ENCODE data around the gene ZKSCAN3.
A peak's percentile ranks its signal among the peaks of the same experiment; 100 is the strongest.
"Not testable (repeated sequence)": the region's sequence is repeated elsewhere in the genome, so short reads cannot be mapped to it uniquely, and the experiment has no call there.

ZKSCAN3 gene

GRCh38 chr6:28349892-28350737, at the start of gene ZKSCAN3:
Gene ZKSCAN3, plus strand, starts transcription at chr6:28349947. Its CDS starts 9,640 bp downstream, at chr6:28359587.
- peak; percentile 85 to 90 for DNase-seq

GRCh38 chr6:28303570-28303969, 46.2 kb upstream of the ZKSCAN3 start:
- DNase-seq: no peak

- not testable (repeated sequence) for DNase-seq
Measured at GRCh38 chr6:28306363-28306762, 43.4 kb upstream of the ZKSCAN3 start.

DNA sequence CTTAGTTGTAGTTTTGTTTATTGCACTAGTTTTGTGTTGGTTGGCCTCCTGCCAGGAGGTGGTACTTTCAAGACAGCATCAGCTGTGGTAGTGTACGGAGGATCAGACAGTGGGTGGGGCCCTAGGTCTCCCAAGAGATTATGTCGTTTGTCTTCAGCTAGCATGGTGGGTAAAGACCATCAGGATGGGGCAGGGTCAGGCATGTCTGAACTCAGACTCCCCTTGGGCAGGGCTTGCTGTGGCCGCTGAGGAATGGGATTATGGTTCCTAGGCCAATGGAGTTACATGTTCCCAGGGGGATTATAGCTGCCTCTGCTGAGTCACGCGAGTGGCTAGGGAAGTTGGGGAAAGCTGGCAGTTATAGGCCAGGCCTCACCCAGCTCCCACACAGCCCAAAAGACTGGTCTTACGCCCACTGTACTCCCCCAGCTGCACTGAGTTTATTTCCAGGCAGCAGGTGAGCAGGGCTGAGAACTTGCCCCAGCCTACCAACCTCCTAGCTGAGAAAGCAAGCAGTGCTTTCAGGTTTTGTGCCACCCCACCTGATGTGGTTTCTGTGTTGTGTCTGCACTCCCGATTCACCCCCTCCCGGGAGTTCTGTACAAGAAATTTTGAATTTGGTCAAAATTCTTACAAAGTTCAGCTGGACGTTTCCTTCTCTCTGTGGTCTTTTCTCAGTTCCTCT, 38.5 kb upstream of the ZKSCAN3 start:
- DNase-seq: no peak

- DNase-seq: no peak
Measured at GRCh38 chr6:28312939-28313338, 36.8 kb upstream of the ZKSCAN3 start.

DNA sequence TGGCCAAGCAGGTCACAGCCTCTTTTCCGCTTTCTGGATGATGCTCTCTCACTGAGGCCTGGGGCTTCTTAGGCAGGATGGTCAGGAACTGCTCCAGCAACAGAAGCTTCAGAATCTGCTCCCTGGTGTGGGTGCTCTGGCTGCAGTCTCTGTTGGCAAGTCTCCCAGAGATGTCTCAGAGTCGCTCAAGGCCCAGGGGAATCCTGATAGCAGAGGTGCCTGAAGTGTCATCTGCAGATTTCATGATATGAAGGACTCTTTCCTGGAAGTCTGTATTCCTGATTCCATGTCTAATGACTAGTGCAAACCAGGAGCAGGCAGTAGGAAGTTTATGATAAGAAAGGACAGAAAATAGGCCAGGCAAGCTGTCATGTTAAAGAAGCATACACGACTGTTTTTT, 34.1 kb upstream of the ZKSCAN3 start:
- no peak for DNase-seq

GRCh38 chr6:28317866-28318265, 31.9 kb upstream of the ZKSCAN3 start:
- not testable (repeated sequence) for DNase-seq

DNA sequence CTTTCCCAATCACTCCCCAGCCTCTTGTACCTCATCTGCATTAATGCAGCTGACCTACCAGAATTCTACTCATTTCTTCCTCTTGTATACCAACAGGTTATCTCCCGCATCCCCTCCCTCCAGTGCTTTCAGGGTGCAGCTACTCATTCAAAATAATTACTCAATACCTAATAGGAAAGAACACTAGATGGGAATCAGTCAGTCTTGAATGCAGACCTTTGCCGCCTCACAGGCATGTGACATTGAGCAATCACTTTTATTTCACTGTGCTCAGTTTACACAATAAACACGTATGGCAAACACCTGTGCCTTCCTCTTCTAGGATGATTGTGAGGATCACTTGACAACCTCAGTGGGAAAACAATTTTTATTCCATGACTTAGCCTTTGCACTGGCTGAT, 27.1 kb upstream of the ZKSCAN3 start:
- no peak for DNase-seq

- no peak for DNase-seq
Measured at GRCh38 chr6:28323813-28324424, 25.8 kb upstream of the ZKSCAN3 start.

DNA sequence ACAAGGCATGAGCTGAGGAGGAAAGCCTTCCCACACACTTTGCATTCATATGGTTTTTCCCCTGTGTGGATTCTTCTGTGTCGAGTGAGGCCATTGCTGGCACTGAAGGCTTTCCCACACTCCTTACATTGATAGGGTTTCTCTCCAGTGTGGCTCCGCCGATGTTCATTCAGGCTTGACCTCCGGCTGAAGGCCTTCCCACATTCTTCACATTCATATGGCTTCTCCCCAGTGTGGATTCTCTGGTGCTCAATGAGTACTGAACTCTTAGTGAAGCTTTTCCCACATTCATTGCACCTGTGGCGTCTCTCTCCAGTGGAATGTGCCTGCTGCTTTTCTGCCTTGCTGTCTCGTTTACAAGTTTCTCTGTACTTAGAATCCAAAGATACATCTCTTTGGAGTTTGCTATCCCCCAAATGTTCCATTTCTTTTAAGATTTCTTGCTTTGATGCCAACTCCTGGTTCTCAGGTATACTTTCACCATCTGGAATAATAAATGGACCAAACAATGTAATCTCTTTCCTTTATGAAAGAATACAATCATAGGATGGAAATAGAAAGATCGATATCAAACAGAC, 23.3 kb upstream of the ZKSCAN3 start:
- no peak for DNase-seq

- DNase-seq: no peak
Measured at GRCh38 chr6:28330041-28330440, 19.7 kb upstream of the ZKSCAN3 start.

DNA sequence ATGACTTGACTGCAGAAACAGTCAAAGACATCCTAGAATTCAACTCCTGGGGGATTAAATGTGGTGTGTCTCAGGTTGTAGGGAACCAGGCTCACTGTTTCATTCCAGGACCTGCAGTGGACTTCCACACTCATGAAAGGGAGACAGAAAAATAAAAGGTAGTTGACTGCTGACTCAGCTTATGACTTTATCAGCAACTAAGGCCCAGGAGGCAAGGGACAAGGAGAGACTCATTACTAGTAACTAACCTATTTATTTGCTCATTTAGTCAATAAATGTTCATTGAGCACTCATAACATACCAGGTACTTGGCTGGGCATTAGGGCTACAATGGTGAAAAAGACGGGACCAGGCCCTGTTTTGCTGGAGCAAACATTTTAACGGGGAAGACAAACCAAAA, 16.7 kb upstream of the ZKSCAN3 start:
- no peak for DNase-seq

GRCh38 chr6:28333599-28334018, 16.1 kb upstream of the ZKSCAN3 start:
- DNase-seq: no peak

DNA sequence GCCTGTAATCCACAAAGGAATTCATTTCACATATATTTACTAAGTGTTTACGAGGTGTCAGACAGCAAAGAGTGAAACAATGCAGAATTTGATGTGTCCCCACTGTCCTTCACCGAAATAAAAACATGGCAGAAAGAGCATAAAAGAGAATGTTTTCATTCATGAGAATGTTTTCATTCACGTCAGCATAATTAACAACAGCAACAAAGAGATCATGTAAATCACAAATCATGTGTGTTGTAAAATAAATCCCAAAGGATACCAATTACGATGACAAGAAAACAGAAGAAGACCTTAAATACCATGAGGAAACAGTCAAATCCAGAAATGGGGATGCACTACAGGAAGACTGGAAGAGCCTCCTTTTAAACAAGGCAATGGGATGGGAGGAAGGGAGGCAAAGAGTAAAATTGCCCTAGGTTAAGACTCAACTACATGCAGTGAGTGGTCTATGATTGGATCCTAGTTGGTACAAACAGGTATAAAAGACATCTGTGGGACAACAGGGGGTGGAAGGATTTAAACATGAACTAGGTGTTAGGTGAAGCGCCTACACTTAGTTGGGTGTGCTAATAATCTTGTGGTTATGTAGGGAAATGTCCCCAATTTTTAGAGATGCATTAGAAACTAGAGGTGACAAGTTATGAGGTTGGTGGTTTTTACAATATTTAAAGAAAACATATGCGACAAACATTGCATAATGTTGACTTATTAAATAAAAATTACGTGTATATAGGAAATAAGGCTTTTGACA, 15.3 kb upstream of the ZKSCAN3 start:
- no peak for DNase-seq

DNA sequence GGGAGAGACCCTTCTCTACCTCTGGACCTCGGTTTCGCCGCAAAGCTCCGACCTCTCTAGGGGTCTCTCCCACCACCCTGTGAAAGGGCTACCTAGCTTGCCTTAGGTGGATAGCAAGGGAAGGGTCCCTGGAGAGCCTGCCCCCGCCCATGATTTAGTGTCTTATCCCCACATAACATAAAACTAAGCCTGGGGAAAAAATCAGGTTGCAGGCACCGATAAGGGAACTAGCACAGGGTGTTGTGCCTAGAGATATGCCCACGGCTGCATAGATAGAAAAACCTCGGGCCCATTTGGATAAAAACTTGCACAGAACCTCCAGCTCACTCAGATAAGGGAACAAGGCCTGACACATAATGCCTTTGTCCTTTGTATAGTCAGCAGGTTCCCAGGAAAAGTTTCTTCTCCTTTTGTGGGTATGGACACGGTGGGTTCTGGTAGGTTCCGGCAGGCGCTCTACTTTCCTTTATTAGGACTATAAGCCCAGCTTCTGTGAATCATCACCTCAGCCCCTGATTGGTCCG, 14.6 kb upstream of the ZKSCAN3 start:
- no peak for DNase-seq

- peak; percentile 70 to 79 for DNase-seq
Measured at GRCh38 chr6:28335564-28336283, 14.0 kb upstream of the ZKSCAN3 start, which contains the start of gene ZSCAN31. Gene ZSCAN31, minus strand, starts transcription at chr6:28336148. Its CDS starts 6,465 bp downstream, at chr6:28329683.

DNA sequence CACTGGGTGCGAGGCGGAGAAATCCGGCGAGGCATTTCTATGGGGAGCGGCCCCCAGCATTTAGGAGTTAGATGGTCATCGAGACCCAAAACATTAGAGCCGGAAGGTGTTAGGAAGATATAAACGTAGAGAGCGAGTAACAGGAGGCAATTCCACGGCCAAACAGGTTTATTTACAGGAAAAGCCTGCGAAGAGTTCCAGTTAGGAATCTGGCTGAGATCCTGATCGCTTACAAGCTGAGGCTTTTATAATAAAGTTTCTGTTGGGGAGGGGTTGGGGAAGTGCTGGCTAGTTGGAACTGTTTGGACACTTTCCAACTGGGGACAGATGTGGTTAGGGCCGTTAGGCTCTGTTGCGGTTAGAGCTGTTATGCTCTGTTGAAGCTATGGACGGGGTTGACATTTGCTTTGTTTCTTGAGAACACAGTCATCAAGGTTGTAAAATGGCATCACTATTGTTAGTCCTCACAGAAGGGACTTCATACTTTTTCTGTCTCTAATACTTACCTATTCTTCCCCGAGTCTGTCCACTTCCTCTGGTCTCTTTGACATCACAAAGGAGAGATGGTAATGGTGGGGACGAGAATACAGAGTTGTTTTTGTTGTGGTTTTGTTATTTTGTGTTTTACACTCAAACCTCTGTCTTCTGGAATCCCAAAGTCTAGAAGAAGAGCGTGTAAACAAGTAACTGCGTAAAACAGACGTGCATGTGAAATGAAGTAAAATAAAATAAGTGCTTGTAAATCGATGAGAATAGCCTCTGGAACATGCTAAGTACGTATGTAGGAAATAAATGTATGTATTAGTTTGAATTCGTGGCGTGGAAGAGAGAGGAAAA, 13.2 kb upstream of the ZKSCAN3 start:
- DNase-seq: peak in 1 of 2 experiments; percentile 9

- DNase-seq: no peak
Measured at GRCh38 chr6:28337121-28337520, 12.6 kb upstream of the ZKSCAN3 start.

GRCh38 chr6:28340310-28341095, 9.2 kb upstream of the ZKSCAN3 start:
- DNase-seq: no peak
